ENCODE measurements around the gene DDX11.
"Not testable (repeated sequence)": the region's sequence is repeated elsewhere in the genome, so short reads cannot be mapped to it uniquely, and the experiment has no call there.

DNA sequence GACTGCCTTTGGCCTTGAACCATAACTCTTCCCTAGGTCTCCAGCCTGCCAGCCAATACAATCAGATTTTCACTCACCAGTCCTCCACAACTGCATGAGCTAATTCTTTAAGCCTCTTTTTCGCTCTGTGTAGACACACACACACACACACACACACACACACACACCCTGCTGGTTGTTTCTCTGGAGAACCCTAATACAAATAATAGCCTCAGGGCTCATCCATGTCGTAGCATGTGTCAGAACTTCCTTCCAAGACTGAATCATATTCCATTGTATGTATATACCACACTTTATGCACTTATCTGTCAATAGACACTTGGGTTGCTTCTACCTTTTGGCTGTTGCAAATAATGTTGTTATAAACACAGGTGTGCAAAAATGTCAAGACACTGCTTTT, 6.0 kb upstream of the DDX11 start:
- TF ChIP-seq CTCF, POLR2A (IDR thresholded peaks at IDR 0.05): not testable (repeated sequence)
